Activated T-cell treated with anti-CD3 and anti-CD28 coated beads, Interleukin-2, amount 50 U/mL, for 72 hours (primary cell): Measurements from ENCODE around the gene NUPR1. TPM values are rescaled to one million over a fixed set of nuclear protein-coding genes. Genes with fewer than 3 reads are reported as not detected.
A peak's percentile ranks its signal among the peaks of the same experiment; 100 is the strongest.
"Not testable (repeated sequence)": the region's sequence is repeated elsewhere in the genome, so short reads cannot be mapped to it uniquely, and the experiment has no call there.

Source experiments
- ATAC-seq, 2 donors: fragments of 150-1000 bp; cut with Tn5 transposase; replicated peaks in 1 of 2; 2 replicates each; pipeline ENCODE4 v1.10.0; 2021; ENCODE audit warnings: moderate library complexity in 2 of 2, mild to moderate bottlenecking in 1 of 2
- DNase-seq, 2 donors: peaks; one replicate each; pipeline ENCODE4 v3.0.0; 2021 to 2022; ENCODE audit warnings: mixed read lengths in 1 of 2
- H3K27ac Mint-ChIP-seq: one replicate; pipeline ENCODE4 v1.8.0; 2022; ENCODE audit warnings: mild to moderate bottlenecking, moderate library complexity, mixed read lengths
- H3K27me3 Mint-ChIP-seq: one replicate; pipeline ENCODE4 v1.8.0; 2022; ENCODE audit warnings: low read depth, mixed read lengths
- H3K36me3 Mint-ChIP-seq, 2 donors: one replicate each; pipeline ENCODE4 v1.8.0; 2022; ENCODE audit warnings: mixed read lengths in 2 of 2, mild to moderate bottlenecking in 1 of 2; ENCODE audit not compliant: insufficient read depth in 2 of 2
- H3K4me1 Mint-ChIP-seq: one replicate; pipeline ENCODE4 v1.8.0; 2022; ENCODE audit warnings: low read depth, mixed read lengths
- H3K4me3 Mint-ChIP-seq, 2 donors: one replicate each; pipeline ENCODE4 v1.8.0; 2022; ENCODE audit warnings: mild to moderate bottlenecking in 2 of 2, mixed read lengths in 2 of 2, moderate library complexity in 2 of 2
- H3K9me3 Mint-ChIP-seq, 2 donors: one replicate each; pipeline ENCODE4 v1.8.0; 2022; ENCODE audit warnings: mixed read lengths in 2 of 2
- total RNA-seq, 2 donors: library from RNA; stranded (reverse); gene quantifications; one replicate each; pipeline ENCODE4 v1.2.3, GENCODE V29; 2022

The NUPR1 gene
- total RNA-seq, 2 donors from 2014 or later: not detected

- Mint-ChIP-seq H3K36me3 (no peaks in the 10 kb centered on the region), H3K27ac (no peak overlapping the region), H3K4me3 (no peak overlapping the region), H3K9me3 (no peaks in the 10 kb centered on the region), H3K27me3 (no peaks in the 10 kb centered on the region), H3K4me1 (peaks cover 9% of the 10 kb centered on the region)
- ATAC-seq (no peak), DNase-seq (no peak)
Observed at GRCh38 chr16:28546626-28547025, 7.9 kb upstream of the NUPR1 start.

- H3K27me3 Mint-ChIP-seq, H3K4me3 Mint-ChIP-seq, ATAC-seq, H3K9me3 Mint-ChIP-seq, H3K27ac Mint-ChIP-seq, H3K36me3 Mint-ChIP-seq, DNase-seq, H3K4me1 Mint-ChIP-seq: not testable (repeated sequence)
Observed at GRCh38 chr16:28545964-28546363, 7.2 kb upstream of the NUPR1 start.

- H3K9me3 Mint-ChIP-seq: no peaks in the 10 kb centered on the region
- DNase-seq (no peak), ATAC-seq (no peak)
- no peaks in the 10 kb centered on the region for H3K36me3 Mint-ChIP-seq
- peaks cover 9% of the 10 kb centered on the region for H3K4me1 Mint-ChIP-seq
- H3K27me3 Mint-ChIP-seq: no peaks in the 10 kb centered on the region
- H3K27ac Mint-ChIP-seq: no peak overlapping the region
- H3K4me3 Mint-ChIP-seq: no peak overlapping the region
Observed at GRCh38 chr16:28544998-28545397, 6.2 kb upstream of the NUPR1 start.

GRCh38 chr16:28543072-28543471 lies 4.3 kb upstream of the NUPR1 start:
- DNase-seq (no peak), ATAC-seq (no peak)
- Mint-ChIP-seq H3K4me3 (no peak overlapping the region), H3K27ac (no peak overlapping the region), H3K9me3 (no peaks in the 10 kb centered on the region), H3K4me1 (peaks cover 9% of the 10 kb centered on the region), H3K36me3 (no peaks in the 10 kb centered on the region), H3K27me3 (no peaks in the 10 kb centered on the region)

- Mint-ChIP-seq H3K27ac (no peak overlapping the region), H3K27me3 (no peaks in the 10 kb centered on the region), H3K4me3 (no peak overlapping the region), H3K9me3 (no peaks in the 10 kb centered on the region), H3K36me3 (no peaks in the 10 kb centered on the region), H3K4me1 (peaks cover 9% of the 10 kb centered on the region)
- ATAC-seq (no peak), DNase-seq (no peak)
Observed at GRCh38 chr16:28542646-28543045, 3.9 kb upstream of the NUPR1 start.

GRCh38 chr16:28540346-28540745 lies 1.6 kb upstream of the NUPR1 start:
- H3K27ac Mint-ChIP-seq: no peak overlapping the region

GRCh38 chr16:28537964-28538732 lies 626 bp downstream of the NUPR1 start:
- H3K4me1 Mint-ChIP-seq: peaks cover 26% of the 10 kb centered on the region
- H3K9me3 Mint-ChIP-seq: no peaks in the 10 kb centered on the region
- H3K27ac Mint-ChIP-seq: peak overlapping the region; percentile 69
- no peaks in the 10 kb centered on the region for H3K36me3 Mint-ChIP-seq
- no peaks in the 10 kb centered on the region for H3K27me3 Mint-ChIP-seq
- no peak for ATAC-seq
- no peak for DNase-seq
- no peak overlapping the region for H3K4me3 Mint-ChIP-seq

More at GRCh38 chr16:28540346-28540745, 1.6 kb upstream of the NUPR1 start:
- no peaks in the 10 kb centered on the region for H3K36me3 Mint-ChIP-seq
- ATAC-seq: no peak
- no peak overlapping the region for H3K4me3 Mint-ChIP-seq
- H3K9me3 Mint-ChIP-seq: no peaks in the 10 kb centered on the region
- no peaks in the 10 kb centered on the region for H3K27me3 Mint-ChIP-seq
- no peak for DNase-seq
- peaks cover 14% of the 10 kb centered on the region for H3K4me1 Mint-ChIP-seq

- ATAC-seq: no peak
- DNase-seq: no peak
- no peaks in the 10 kb centered on the region for H3K9me3 Mint-ChIP-seq
- peaks cover 21% of the 10 kb centered on the region for H3K4me1 Mint-ChIP-seq
- H3K27ac Mint-ChIP-seq: no peak overlapping the region
- no peaks in the 10 kb centered on the region for H3K27me3 Mint-ChIP-seq
- no peaks in the 10 kb centered on the region for H3K36me3 Mint-ChIP-seq
- H3K4me3 Mint-ChIP-seq: no peak overlapping the region
Observed at GRCh38 chr16:28537076-28537475, 1.7 kb downstream of the NUPR1 start.

- DNase-seq: no peak
- no peaks in the 10 kb centered on the region for H3K36me3 Mint-ChIP-seq
- H3K9me3 Mint-ChIP-seq: no peaks in the 10 kb centered on the region
- ATAC-seq: no peak
- no peak overlapping the region for H3K4me3 Mint-ChIP-seq
- no peaks in the 10 kb centered on the region for H3K27me3 Mint-ChIP-seq
- peaks cover 25% of the 10 kb centered on the region for H3K4me1 Mint-ChIP-seq
- H3K27ac Mint-ChIP-seq: peak overlapping the region; percentile 56
Observed at GRCh38 chr16:28534542-28535373, 4.0 kb downstream of the NUPR1 start.

- Mint-ChIP-seq H3K36me3 (no peaks in the 10 kb centered on the region), H3K27me3 (no peaks in the 10 kb centered on the region), H3K4me1 (peaks cover 25% of the 10 kb centered on the region), H3K9me3 (no peaks in the 10 kb centered on the region), H3K27ac (no peak overlapping the region), H3K4me3 (no peak overlapping the region)
- no peak for DNase-seq
- no peak for ATAC-seq
Observed at GRCh38 chr16:28532940-28533647, 5.7 kb downstream of the NUPR1 start.

GRCh38 chr16:28531777-28532744 lies 6.7 kb downstream of the NUPR1 start:
- DNase-seq (no peak), ATAC-seq (no peak)
- H3K27ac Mint-ChIP-seq: no peak overlapping the region
- no peaks in the 10 kb centered on the region for H3K27me3 Mint-ChIP-seq
- H3K9me3 Mint-ChIP-seq: no peaks in the 10 kb centered on the region
- H3K36me3 Mint-ChIP-seq: no peaks in the 10 kb centered on the region
- H3K4me3 Mint-ChIP-seq: no peak overlapping the region
- H3K4me1 Mint-ChIP-seq: peaks cover 25% of the 10 kb centered on the region

- Mint-ChIP-seq H3K36me3 (no peaks in the 10 kb centered on the region), H3K27me3 (no peaks in the 10 kb centered on the region), H3K27ac (no peak overlapping the region), H3K4me1 (peaks cover 15% of the 10 kb centered on the region), H3K9me3 (no peaks in the 10 kb centered on the region), H3K4me3 (no peak overlapping the region)
- ATAC-seq (no peak), DNase-seq (no peak)
Observed at GRCh38 chr16:28529124-28529523, 9.7 kb downstream of the NUPR1 start.
